Mesendoderm (in vitro differentiated cells): Measurements from ENCODE around the gene CLSTN2.
A peak's percentile ranks its signal among the peaks of the same experiment; 100 is the strongest.

ENCODE experiments used
- DNase-seq: peaks from one replicate; pipeline ENCODE4 v3.0.0; 2013
- H2AK5ac ChIP-seq: 2 replicates; pipeline ENCODE4 v1.6.1; 2013; ENCODE audit warnings: low read length, inconsistent platforms
- H2BK120ac ChIP-seq: 2 replicates; pipeline ENCODE4 v1.6.1; 2013; ENCODE audit warnings: low read depth, mild to moderate bottlenecking, low read length, moderate library complexity, mixed read lengths
- H2BK15ac ChIP-seq: replicated peaks from 2 replicates; pipeline ENCODE4 v1.6.1; 2013; ENCODE audit warnings: low read depth, mild to moderate bottlenecking, moderate library complexity
- H2BK5ac ChIP-seq: 2 replicates; pipeline ENCODE4 v1.6.1; 2013; ENCODE audit warnings: low read length, inconsistent platforms
- H3K18ac ChIP-seq: 2 replicates; pipeline ENCODE4 v1.6.1; 2013; ENCODE audit warnings: mild to moderate bottlenecking, low read length, mixed read lengths
- H3K23ac ChIP-seq: one replicate; pipeline ENCODE4 v1.6.1; 2013; ENCODE audit warnings: low read length
- H3K27ac ChIP-seq: 2 replicates; pipeline ENCODE4 v1.5.1; 2013; ENCODE audit warnings: low read depth, mild to moderate bottlenecking, inconsistent platforms, low read length, moderate library complexity
- H3K27me3 ChIP-seq: 2 replicates; pipeline ENCODE4 v1.6.1; 2013; ENCODE audit warnings: low read length, control low read depth, mild to moderate bottlenecking, inconsistent platforms; ENCODE audit not compliant: insufficient read depth, poor library complexity
- H3K36me3 ChIP-seq: 2 replicates; pipeline ENCODE4 v1.6.1; 2013; ENCODE audit warnings: low read length, inconsistent platforms; ENCODE audit not compliant: control insufficient read depth, insufficient read depth
- H3K4ac ChIP-seq: one replicate; pipeline ENCODE4 v1.6.1; 2013; ENCODE audit warnings: low read depth, mild to moderate bottlenecking, low read length, moderate library complexity
- H3K4me1 ChIP-seq: 2 replicates; pipeline ENCODE4 v1.6.1; 2013; ENCODE audit warnings: low read depth, low read length, inconsistent platforms; ENCODE audit not compliant: control insufficient read depth
- H3K4me2 ChIP-seq: 2 replicates; pipeline ENCODE4 v1.6.1; 2013; ENCODE audit warnings: low read length
- H3K4me3 ChIP-seq: 2 replicates; pipeline ENCODE4 v1.5.1; 2013; ENCODE audit warnings: mild to moderate bottlenecking, low read length
- H3K56ac ChIP-seq: one replicate; pipeline ENCODE4 v1.6.1; 2013; ENCODE audit warnings: low read length
- H3K79me1 ChIP-seq: 2 replicates; pipeline ENCODE4 v1.6.1; 2013; ENCODE audit warnings: low read length, inconsistent platforms
- H3K79me2 ChIP-seq: 2 replicates; pipeline ENCODE4 v1.6.1; 2013; ENCODE audit warnings: mild to moderate bottlenecking, low read length; ENCODE audit not compliant: control insufficient read depth, insufficient read depth
- H3K9ac ChIP-seq: 2 replicates; pipeline ENCODE4 v1.6.1; 2013; ENCODE audit warnings: low read length, inconsistent platforms
- H4K5ac ChIP-seq: one replicate; pipeline ENCODE4 v1.6.1; 2013; ENCODE audit warnings: low read length
- H4K8ac ChIP-seq: one replicate; pipeline ENCODE4 v1.6.1; 2013; ENCODE audit warnings: low read depth, mild to moderate bottlenecking, control low read depth, low read length, moderate library complexity
- WGBS: extraction: QIAGEN DNeasy Blood & Tissue Kit; methylation state at CpG from one replicate; pipeline ENCODE4 v1.1.7; 2013; ENCODE audit warnings: low lambda C conversion rate, missing lambda C conversion rate; ENCODE audit not compliant: insufficient coverage; ENCODE audit errors: extremely low coverage; 5-methylcytosine and 5-hydroxymethylcytosine counted together

CLSTN2 gene

DNA sequence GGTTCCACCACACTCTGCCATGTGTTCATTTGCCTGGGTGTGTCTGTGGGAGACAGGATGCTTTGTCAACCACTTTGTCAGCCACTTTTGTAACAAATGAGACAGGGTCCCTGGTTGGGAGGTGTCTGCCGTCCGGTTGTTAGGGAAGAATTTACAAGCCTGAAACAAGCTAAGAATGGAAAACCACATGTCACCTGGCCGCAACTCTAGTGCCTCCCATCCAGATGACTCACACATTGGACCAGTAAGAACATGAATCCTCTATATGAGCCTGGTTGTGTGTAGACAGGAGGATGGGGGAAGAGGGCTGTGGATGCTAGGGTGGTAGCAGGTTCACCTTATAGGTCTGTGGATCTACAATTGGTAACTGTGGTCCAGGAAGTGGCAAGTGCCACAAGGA is 335.3 kb downstream of the CLSTN2 start:
- Histone ChIP-seq H3K27ac (no peak overlapping the region), H3K4ac (no peak overlapping the region), H3K9ac (no peak overlapping the region), H3K79me1 (no peaks in the 10 kb centered on the region), H4K8ac (no peak overlapping the region), H3K4me1 (no peaks in the 10 kb centered on the region), H3K56ac (no peak overlapping the region), H3K79me2 (no peaks in the 10 kb centered on the region), H3K4me3 (no peak overlapping the region), H4K5ac (no peak overlapping the region), H2BK120ac (no peak overlapping the region), H3K23ac (no peak overlapping the region), H2BK5ac (no peak overlapping the region), H3K4me2 (no peak overlapping the region), H2AK5ac (no peak overlapping the region), H3K36me3 (no peaks in the 10 kb centered on the region), H3K27me3 (no peaks in the 10 kb centered on the region), H2BK15ac (no peak overlapping the region), H3K18ac (no peak overlapping the region)
- DNase-seq = no peak
- no CpG with 5 or more reads among the region's 3 CpGs for WGBS

DNA sequence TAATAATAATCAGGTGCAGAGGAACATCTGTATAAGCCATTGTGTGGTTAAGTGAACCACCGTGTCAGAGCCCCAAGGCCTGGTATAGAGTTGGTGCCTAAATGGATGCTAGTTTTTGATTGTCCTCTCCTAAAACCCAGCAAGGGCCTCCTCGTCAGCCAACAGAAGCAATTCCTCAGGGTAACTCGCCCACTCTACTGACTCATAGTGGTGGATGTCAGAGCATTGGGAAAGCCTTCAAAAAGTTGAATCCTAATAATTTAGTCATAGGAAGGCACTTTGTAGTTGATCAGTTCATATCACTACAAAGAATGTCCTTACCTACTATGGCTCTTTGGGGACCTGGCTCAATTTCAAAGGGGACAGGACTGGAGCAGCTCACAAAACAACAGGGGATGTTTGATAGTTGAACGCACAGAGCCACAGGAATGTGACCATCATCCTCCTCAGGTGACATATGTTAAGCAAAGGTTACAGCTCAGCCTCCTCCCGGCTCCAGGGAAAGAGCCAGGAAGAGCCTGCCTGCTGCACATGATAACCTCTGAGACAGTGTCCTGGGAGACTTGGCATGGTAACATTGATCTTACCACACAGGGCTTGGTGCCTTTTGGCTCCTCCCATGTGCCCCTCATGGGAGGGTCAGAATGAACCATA is 338.7 kb downstream of the CLSTN2 start:
- H3K4me1 ChIP-seq = no peaks in the 10 kb centered on the region
- no peak overlapping the region for H2BK120ac ChIP-seq
- H4K8ac ChIP-seq = no peak overlapping the region
- H3K18ac ChIP-seq = no peak overlapping the region
- no peaks in the 10 kb centered on the region for H3K27me3 ChIP-seq
- no peak overlapping the region for H3K27ac ChIP-seq
- no peak overlapping the region for H2BK5ac ChIP-seq
- WGBS = no CpG with 5 or more reads among the region's 5 CpGs
- no peak overlapping the region for H4K5ac ChIP-seq
- no peak overlapping the region for H2BK15ac ChIP-seq
- no peak overlapping the region for H3K4me3 ChIP-seq
- H3K79me2 ChIP-seq = no peaks in the 10 kb centered on the region
- no peaks in the 10 kb centered on the region for H3K36me3 ChIP-seq
- H2AK5ac ChIP-seq = no peak overlapping the region
- no peaks in the 10 kb centered on the region for H3K79me1 ChIP-seq
- H3K4ac ChIP-seq = no peak overlapping the region
- H3K9ac ChIP-seq = no peak overlapping the region
- peak; percentile 27 for DNase-seq
- H3K23ac ChIP-seq = no peak overlapping the region
- H3K56ac ChIP-seq = no peak overlapping the region
- H3K4me2 ChIP-seq = no peak overlapping the region

DNA sequence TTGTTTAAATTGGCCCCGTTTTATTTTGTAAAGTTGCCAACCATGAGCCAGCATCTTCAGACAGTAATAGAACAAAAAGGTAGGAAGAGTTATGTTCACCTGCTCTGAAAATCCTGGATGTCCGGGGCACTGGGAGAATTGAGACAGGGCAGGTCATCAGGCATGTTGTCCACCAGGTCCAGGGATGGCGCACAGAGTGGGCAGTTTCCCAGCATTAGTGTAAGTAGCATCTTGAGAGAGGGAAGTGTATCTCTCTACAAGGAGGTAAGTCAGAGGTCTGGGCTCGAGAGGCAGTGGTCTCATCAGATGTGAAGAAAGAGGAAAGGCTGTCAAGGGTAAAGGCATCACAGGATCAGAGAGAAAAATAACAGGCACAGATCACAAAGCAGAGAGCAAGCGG is 339.4 kb downstream of the CLSTN2 start:
- Histone ChIP-seq H2BK120ac (no peak overlapping the region), H3K79me2 (no peaks in the 10 kb centered on the region), H2BK5ac (no peak overlapping the region), H3K18ac (no peak overlapping the region), H2BK15ac (no peak overlapping the region), H3K4ac (no peak overlapping the region), H3K9ac (no peak overlapping the region), H3K27ac (no peak overlapping the region), H3K23ac (no peak overlapping the region), H3K27me3 (no peaks in the 10 kb centered on the region), H2AK5ac (no peak overlapping the region), H3K4me2 (no peak overlapping the region), H3K4me3 (no peak overlapping the region), H3K36me3 (no peaks in the 10 kb centered on the region), H4K8ac (no peak overlapping the region), H3K56ac (no peak overlapping the region), H4K5ac (no peak overlapping the region), H3K4me1 (no peaks in the 10 kb centered on the region), H3K79me1 (no peaks in the 10 kb centered on the region)
- DNase-seq = no peak
- WGBS = no CpG with 5 or more reads among the region's 5 CpGs

DNA sequence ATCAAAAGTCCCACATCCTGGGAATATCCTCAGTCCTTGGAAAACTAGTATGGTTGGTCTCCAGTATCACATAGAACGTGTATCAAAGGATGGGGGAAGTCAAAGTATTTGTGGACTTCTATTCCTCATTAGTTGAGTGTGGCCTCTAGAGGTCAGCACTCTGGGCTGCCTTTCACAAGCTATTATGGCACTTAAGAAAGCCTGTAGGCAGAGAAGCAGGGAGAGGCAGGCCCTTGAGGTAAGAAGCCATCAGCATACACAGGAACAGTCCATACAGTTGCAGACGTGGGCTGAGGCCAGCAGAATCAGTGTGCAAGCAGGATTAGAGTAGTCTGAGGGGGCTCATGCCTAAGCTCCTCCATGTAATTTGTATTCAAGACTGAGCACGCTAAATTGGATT is 341.7 kb downstream of the CLSTN2 start:
- no peak overlapping the region for H3K4me2 ChIP-seq
- H3K18ac ChIP-seq = no peak overlapping the region
- H3K23ac ChIP-seq = no peak overlapping the region
- no peak overlapping the region for H2AK5ac ChIP-seq
- H3K79me2 ChIP-seq = no peaks in the 10 kb centered on the region
- peak; percentile 80 for DNase-seq
- H3K4me1 ChIP-seq = no peaks in the 10 kb centered on the region
- H2BK120ac ChIP-seq = no peak overlapping the region
- no peak overlapping the region for H3K9ac ChIP-seq
- no CpG with 5 or more reads among the region's 3 CpGs for WGBS
- H4K8ac ChIP-seq = no peak overlapping the region
- no peaks in the 10 kb centered on the region for H3K36me3 ChIP-seq
- no peak overlapping the region for H3K56ac ChIP-seq
- no peaks in the 10 kb centered on the region for H3K27me3 ChIP-seq
- no peak overlapping the region for H3K27ac ChIP-seq
- no peaks in the 10 kb centered on the region for H3K79me1 ChIP-seq
- no peak overlapping the region for H2BK5ac ChIP-seq
- no peak overlapping the region for H3K4ac ChIP-seq
- H4K5ac ChIP-seq = no peak overlapping the region
- no peak overlapping the region for H3K4me3 ChIP-seq
- no peak overlapping the region for H2BK15ac ChIP-seq

DNA sequence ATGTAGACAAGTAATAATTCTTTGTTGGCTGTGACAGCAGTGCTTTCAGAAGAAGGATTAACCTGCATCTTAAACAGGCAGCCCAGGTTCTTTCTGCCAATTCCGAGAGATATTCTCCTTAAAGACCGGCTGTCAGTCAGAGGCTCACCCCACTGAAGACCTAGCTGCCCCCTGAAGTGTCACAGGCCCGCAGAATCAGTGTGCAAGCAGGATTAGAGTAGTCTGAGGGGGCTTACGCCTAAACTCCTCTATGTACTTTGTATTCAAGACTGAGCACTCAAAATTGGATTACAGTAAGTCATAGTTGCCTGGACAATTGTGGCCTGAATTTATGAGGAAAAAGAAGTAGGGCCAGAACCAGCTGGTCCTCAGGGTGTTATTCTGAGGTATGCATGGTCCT is 342.9 kb downstream of the CLSTN2 start:
- no CpG with 5 or more reads among the region's 4 CpGs for WGBS
- Histone ChIP-seq H3K23ac (no peak overlapping the region), H2AK5ac (no peak overlapping the region), H3K4me1 (no peaks in the 10 kb centered on the region), H2BK120ac (no peak overlapping the region), H2BK15ac (no peak overlapping the region), H3K4ac (no peak overlapping the region), H3K27ac (no peak overlapping the region), H3K56ac (no peak overlapping the region), H3K79me2 (no peaks in the 10 kb centered on the region), H3K18ac (no peak overlapping the region), H2BK5ac (no peak overlapping the region), H3K27me3 (no peaks in the 10 kb centered on the region), H3K79me1 (no peaks in the 10 kb centered on the region), H3K9ac (no peak overlapping the region), H3K4me3 (no peak overlapping the region), H4K5ac (no peak overlapping the region), H4K8ac (no peak overlapping the region), H3K36me3 (no peaks in the 10 kb centered on the region), H3K4me2 (no peak overlapping the region)
- no peak for DNase-seq

DNA sequence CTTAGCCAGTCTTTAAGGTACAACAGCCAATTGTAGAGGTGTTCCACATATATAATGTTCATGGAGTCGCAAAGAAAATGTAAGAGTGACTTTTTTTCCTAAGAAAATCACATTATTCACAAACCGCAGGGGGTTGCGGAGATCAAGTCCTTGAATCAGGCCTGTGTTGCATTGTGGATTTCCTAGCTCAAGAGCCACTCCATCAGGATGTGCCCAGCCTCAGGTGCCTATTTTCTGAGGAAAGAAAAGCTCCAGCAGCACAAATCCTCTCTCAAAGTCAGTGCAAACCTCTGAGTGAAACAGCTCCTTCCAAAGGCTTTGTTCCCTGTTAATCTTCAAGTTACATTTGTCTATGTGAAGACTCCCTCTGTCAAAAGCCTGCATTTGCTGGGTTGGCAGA is 349.4 kb downstream of the CLSTN2 start:
- no peak overlapping the region for H3K4me2 ChIP-seq
- WGBS = no CpG with 5 or more reads among the region's 3 CpGs
- H2BK15ac ChIP-seq = no peak overlapping the region
- H3K27me3 ChIP-seq = no peaks in the 10 kb centered on the region
- no peak overlapping the region for H3K4ac ChIP-seq
- H3K18ac ChIP-seq = no peak overlapping the region
- H3K79me2 ChIP-seq = no peaks in the 10 kb centered on the region
- no peak for DNase-seq
- no peak overlapping the region for H2BK5ac ChIP-seq
- H3K56ac ChIP-seq = no peak overlapping the region
- H2AK5ac ChIP-seq = no peak overlapping the region
- H3K4me1 ChIP-seq = no peaks in the 10 kb centered on the region
- no peaks in the 10 kb centered on the region for H3K79me1 ChIP-seq
- no peak overlapping the region for H4K8ac ChIP-seq
- H3K27ac ChIP-seq = no peak overlapping the region
- H3K9ac ChIP-seq = no peak overlapping the region
- H3K23ac ChIP-seq = no peak overlapping the region
- no peak overlapping the region for H4K5ac ChIP-seq
- H3K4me3 ChIP-seq = no peak overlapping the region
- no peak overlapping the region for H2BK120ac ChIP-seq
- no peaks in the 10 kb centered on the region for H3K36me3 ChIP-seq
